Measurements from ENCODE around the gene IQCN.

IQCN gene

GRCh38 chr19:18292810-18293641 is 18.8 kb upstream of the IQCN start:
- no peak for FAIRE-seq
- no peak for DNase-seq (ENCODE audit: insufficient read length)
- TF ChIP-seq POLR2AphosphoS5 (IDR thresholded peaks at IDR 0.05; ENCODE audit: low read depth, low read length) (no peak), POLR2A (IDR thresholded peaks at IDR 0.05; ENCODE audit: low read depth, low read length) (no peak), TAF1 (IDR thresholded peaks at IDR 0.05; ENCODE audit: borderline replicate concordance, low read depth, low read length) (no peak; the same call in 1 of the 2 replicates)

DNA sequence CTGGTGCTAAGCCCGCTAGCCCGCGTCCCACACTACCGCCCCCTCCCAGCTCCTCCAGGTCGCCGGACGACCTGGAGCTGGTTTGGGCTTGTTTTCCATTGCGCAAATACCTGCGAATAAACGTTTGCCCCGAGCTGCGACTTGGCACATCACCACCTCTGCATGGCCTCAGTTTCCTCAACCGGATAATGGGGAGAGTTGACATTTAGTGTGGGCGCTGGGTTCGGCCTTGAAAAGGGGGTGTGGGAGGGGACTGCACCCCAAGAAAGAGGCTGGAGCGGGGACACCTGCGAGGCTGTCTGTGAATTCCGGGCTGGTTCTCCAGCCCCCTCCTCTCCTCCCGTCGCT is 18.2 kb upstream of the IQCN start:
- FAIRE-seq (peak; percentile 66), DNase-seq (ENCODE audit: insufficient read length) (no peak)
- TF ChIP-seq POLR2A (IDR thresholded peaks at IDR 0.05; ENCODE audit: low read depth, low read length) (no peak), TAF1 (IDR thresholded peaks at IDR 0.05; ENCODE audit: borderline replicate concordance, low read depth, low read length) (no peak), POLR2AphosphoS5 (IDR thresholded peaks at IDR 0.05; ENCODE audit: low read depth, low read length) (0 out of 2 replicates have a peak, but pooled peaks have one; percentile 2)

GRCh38 chr19:18291590-18292461 is 17.6 kb upstream of the IQCN start:
- TF ChIP-seq POLR2AphosphoS5 (IDR thresholded peaks at IDR 0.05; ENCODE audit: low read depth, low read length), result peak; percentile 56
- TF ChIP-seq TAF1 (IDR thresholded peaks at IDR 0.05; ENCODE audit: borderline replicate concordance, low read depth, low read length), result 0 out of 2 replicates have a peak, but pooled peaks have one; percentile 57
- TF ChIP-seq POLR2A (IDR thresholded peaks at IDR 0.05; ENCODE audit: low read depth, low read length), result peak; percentile 63; the same call in 1 of the 2 replicates
- FAIRE-seq, result peak; percentile 96
- peak; percentile 91 for DNase-seq (ENCODE audit: insufficient read length)

DNA sequence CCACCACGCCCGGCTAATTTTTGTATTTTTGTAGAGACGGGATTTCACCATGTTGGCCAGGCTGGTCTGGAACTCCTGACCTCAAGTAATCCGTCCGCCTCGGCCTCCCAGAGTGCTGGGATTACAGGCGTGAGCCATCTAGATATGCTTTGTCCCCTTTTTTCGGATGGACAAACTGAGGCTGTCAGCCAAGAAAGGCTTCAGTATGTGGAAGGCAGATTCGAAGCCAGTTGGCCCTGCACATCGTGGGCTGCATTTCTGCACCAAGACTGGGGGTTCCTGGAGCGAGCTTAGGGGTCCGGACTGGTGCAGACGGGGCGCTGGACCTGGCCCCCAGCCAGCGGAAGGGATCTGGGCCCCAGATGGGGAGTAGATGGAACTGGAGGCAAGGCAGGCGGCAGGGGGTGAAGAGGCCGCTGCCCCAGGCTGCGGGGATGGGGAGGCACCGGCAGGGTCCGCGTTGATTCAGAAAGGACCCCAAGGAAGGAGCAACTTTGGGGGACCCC is 16.8 kb upstream of the IQCN start:
- DNase-seq (ENCODE audit: insufficient read length) (no peak), FAIRE-seq (no peak)
- no peak for TF ChIP-seq TAF1 (IDR thresholded peaks at IDR 0.05; ENCODE audit: borderline replicate concordance, low read depth, low read length)
- no peak for TF ChIP-seq POLR2AphosphoS5 (IDR thresholded peaks at IDR 0.05; ENCODE audit: low read depth, low read length)
- TF ChIP-seq POLR2A (IDR thresholded peaks at IDR 0.05; ENCODE audit: low read depth, low read length), result no peak; the same call in 1 of the 2 replicates

GRCh38 chr19:18290302-18291018 is 16.2 kb upstream of the IQCN start:
- DNase-seq (ENCODE audit: insufficient read length) (peak; percentile 57), FAIRE-seq (peak; percentile 58)
- TF ChIP-seq TAF1 (IDR thresholded peaks at IDR 0.05; ENCODE audit: borderline replicate concordance, low read depth, low read length), result no peak
- no peak; the same call in 1 of the 2 replicates for TF ChIP-seq POLR2A (IDR thresholded peaks at IDR 0.05; ENCODE audit: low read depth, low read length)
- TF ChIP-seq POLR2AphosphoS5 (IDR thresholded peaks at IDR 0.05; ENCODE audit: low read depth, low read length), result no peak

- TF ChIP-seq POLR2AphosphoS5 (IDR thresholded peaks at IDR 0.05; ENCODE audit: low read depth, low read length) (no peak), POLR2A (IDR thresholded peaks at IDR 0.05; ENCODE audit: low read depth, low read length) (no peak), TAF1 (IDR thresholded peaks at IDR 0.05; ENCODE audit: borderline replicate concordance, low read depth, low read length) (no peak)
- no peak for DNase-seq (ENCODE audit: insufficient read length)
- FAIRE-seq, result peak; percentile 5
These were observed 15.4 kb upstream of the IQCN start for GRCh38 chr19:18289471-18290301.

DNA sequence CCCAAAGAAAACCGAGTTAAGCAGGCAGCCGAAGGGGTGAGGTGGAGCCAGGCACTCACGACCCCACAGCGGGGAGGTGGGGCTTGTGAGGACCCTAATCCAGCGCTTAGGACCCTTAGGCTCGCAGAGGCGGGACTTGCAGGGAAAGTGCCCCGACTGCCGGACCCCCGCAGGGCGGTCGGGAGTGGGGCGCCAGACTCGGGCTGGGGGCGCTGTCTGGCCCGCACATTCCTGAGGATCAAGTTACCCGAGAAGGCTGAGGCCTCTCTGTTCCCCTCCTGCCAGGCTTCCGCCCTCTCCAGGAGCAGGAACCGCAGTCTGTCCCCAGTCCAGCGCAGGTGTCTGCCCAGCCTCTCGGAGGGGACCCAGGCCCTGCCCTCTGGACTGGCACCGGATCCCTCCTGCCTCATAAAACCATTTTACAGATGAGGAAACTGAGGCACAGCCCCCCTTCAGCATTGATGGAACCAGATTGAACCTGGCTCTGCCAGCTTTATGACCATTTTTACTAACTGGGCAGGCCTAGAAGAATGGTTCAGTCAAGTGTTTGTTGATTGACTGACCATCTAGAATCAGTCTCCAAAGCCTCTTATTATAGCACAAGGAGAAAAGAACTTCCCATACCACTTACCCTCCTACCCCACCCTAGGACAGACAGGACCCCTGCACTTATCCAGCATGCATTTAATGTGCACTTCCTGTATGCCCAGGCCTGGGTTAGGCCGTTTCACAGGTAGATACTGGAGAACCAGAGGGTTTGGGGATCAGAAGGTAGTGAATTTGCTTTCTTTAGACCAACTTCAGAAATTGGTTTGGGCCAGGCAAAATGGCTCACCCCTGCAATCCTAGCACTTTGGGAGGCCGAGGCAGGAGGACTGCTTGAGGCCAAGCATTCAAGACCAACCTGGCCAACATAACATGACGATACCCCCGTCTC is 13.9 kb upstream of the IQCN start:
- no peak for DNase-seq (ENCODE audit: insufficient read length)
- TF ChIP-seq TAF1 (IDR thresholded peaks at IDR 0.05; ENCODE audit: borderline replicate concordance, low read depth, low read length), result no peak
- no peak for TF ChIP-seq POLR2A (IDR thresholded peaks at IDR 0.05; ENCODE audit: low read depth, low read length)
- no peak for FAIRE-seq

GRCh38 chr19:18286973-18287635 is 12.9 kb upstream of the IQCN start:
- no peak for DNase-seq (ENCODE audit: insufficient read length)
- no peak for FAIRE-seq
- TF ChIP-seq TAF1 (IDR thresholded peaks at IDR 0.05; ENCODE audit: borderline replicate concordance, low read depth, low read length) (no peak), POLR2A (IDR thresholded peaks at IDR 0.05; ENCODE audit: low read depth, low read length) (no peak), POLR2AphosphoS5 (IDR thresholded peaks at IDR 0.05; ENCODE audit: low read depth, low read length) (no peak)

All from GM12892 (cell line).